CD4-positive, alpha-beta T cell treated with Interferon alpha-2 for 1 hour (primary cell): ENCODE data around the gene ZNF644.
A peak's percentile ranks its signal among the peaks of the same experiment; 100 is the strongest.

Source experiments
- DNase-seq, 2 donors: peaks; one replicate each; pipeline ENCODE4 v3.0.0-alpha.2; 2020 to 2022

Gene ZNF644

GRCh38 chr1:91020967-91021685, 709 bp downstream of the ZNF644 start:
- DNase-seq, result peak; percentile 75 to 84

GRCh38 chr1:91020486-91020885, 1.3 kb downstream of the ZNF644 start:
- DNase-seq, result no peak

DNA sequence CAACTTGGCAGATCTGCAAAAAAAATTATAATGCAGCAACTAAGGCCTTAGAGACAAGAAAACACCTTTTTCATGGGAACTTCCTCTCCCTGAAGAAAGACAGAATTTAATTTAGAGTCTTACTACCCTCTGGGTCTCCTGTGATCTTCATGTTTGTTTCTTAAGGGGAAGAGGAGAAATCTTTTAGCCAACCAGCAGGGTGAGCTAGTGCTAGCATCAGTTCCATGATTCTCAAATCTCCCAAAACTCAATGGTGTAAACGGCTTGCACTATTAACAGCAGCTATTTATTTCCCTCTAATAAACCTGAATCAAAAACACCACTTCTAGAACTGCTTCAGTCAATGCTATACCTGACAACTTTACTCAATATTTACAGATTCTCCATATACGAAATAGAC, 3.8 kb downstream of the ZNF644 start:
- DNase-seq, result peak in 1 of 2 donors; percentile 47

DNA sequence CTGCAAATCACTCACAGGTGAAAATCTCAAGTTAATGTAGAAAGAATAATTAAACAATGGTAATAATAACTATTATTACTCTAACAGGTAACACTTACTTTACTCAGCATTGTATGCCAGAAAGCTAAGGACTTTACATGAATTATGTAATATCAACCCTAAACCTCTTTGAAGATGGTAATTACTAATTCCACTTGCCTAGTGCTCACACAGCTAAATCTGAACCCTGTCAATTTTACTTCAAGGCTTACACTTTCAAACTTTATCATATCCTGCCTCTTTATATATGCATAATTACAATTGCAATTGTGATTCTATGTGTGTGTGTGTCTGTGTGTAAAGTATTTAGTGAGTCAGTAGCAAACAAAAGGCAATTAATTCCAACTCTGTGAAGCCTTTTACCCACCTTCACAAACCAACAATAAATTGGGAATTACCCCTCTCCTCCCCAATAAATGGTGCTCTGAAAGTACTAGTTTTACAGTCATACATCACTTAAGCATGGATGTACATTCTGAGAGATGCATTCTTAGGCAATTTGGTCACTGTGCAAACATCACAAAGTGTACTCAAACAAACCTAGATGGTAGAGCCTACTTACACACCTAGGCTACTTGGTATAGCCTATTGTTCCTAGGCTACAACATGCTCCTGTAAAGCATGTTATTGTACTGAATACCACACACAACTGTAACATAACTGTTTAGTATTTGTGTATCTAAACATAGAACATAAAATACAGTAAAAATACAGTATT, 5.9 kb downstream of the ZNF644 start:
- no peak for DNase-seq

- no peak for DNase-seq
Observed at GRCh38 chr1:91015358-91015780, 6.5 kb downstream of the ZNF644 start.

GRCh38 chr1:91014475-91014874, 7.4 kb downstream of the ZNF644 start:
- no peak for DNase-seq

- DNase-seq, result no peak
Observed at GRCh38 chr1:91013302-91013701, 8.5 kb downstream of the ZNF644 start.

DNA sequence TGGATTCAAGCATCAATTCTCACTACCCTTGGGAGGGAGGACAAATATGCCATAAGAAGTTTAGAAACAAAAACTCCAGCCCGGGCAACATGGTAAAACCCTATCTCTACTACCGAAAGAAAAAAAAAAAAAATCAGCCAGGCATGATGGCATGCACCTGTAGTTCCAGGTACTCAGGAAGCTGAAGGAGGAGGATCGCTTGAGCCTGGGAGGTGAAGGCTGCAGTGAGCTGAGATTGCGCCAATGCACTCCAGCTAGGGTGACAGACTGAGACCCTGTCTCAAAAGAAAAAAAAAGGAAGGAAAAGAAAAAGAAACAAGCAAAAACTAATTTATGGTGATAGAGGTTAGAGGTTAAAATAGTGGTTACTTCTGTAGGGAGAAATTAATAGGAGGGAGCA, 9.6 kb downstream of the ZNF644 start:
- DNase-seq, result no peak

DNA sequence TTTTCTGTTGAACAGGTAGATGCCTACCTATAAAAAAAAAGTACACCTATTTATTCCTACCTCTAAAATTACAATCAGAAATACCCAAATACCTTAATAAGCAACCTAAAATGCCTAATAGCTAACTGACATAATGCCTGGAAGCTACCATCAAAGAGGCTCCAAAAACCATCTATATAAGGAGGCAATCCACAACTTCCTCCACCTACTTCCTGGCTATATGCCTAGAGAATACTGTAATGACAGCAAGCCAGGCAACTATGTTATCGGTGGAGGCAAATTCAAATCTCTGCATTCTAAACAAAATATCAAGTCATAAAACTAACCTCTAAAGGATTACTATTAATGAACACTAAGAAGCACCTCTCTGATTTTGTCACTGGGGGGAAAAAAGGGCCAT, 10.1 kb downstream of the ZNF644 start:
- no peak for DNase-seq

- no peak for DNase-seq
Observed at GRCh38 chr1:91007827-91008226, 14.0 kb downstream of the ZNF644 start.

- DNase-seq, result no peak
Observed at GRCh38 chr1:91007092-91007491, 14.7 kb downstream of the ZNF644 start.

GRCh38 chr1:91006113-91006908, 15.5 kb downstream of the ZNF644 start:
- no peak for DNase-seq

- no peak for DNase-seq
Observed at GRCh38 chr1:91005285-91005684, 16.6 kb downstream of the ZNF644 start.

DNA sequence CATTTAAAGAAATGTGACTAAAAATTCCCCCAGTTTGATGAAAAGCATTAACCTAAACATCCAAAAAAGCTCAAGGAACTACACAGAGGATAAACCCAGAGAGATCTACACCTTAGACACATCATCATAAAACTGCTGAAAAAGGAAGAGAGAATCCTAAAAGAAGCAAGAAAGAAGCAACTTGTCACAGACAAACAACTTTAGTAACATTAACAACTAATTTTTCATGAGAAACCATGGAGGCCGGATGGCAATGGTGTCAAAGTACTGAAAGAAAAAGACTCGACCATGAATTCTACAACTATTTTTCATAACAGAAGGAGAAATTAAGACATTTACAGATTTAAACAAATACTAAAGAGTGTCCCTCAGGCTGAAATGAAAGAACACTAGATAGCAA, 17.7 kb downstream of the ZNF644 start:
- no peak for DNase-seq

DNA sequence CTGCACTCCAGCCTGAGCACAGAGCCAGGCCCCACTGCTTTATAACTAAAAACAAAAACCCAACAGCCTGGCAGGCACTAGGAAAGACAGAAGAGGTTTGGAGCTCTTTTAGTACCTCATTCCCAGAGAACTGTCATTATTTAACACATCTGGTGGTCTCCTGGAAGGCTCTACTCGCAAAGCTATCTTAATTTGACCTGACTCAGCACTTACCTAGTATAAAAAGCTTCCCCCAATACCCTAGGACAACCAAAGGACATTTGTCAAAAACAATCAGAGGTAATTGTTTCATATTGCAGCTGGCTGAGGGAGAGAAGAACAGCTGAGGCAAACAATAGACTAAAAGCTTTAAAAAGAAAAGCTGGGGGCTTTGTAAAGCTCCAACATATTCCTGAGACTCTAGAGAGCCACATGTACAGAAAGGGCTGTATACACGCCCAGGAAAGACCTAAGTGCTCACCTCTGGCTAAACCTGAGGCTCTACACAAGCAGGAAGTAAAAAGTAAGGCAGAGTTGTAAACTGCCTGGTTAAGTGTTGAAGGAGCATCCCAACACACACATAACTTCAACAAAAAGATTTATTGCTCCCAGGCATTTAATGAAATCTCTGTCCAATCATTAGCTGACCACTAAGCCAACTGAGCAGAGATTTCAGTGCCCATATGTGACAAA, 25.0 kb downstream of the ZNF644 start:
- no peak for DNase-seq

DNA sequence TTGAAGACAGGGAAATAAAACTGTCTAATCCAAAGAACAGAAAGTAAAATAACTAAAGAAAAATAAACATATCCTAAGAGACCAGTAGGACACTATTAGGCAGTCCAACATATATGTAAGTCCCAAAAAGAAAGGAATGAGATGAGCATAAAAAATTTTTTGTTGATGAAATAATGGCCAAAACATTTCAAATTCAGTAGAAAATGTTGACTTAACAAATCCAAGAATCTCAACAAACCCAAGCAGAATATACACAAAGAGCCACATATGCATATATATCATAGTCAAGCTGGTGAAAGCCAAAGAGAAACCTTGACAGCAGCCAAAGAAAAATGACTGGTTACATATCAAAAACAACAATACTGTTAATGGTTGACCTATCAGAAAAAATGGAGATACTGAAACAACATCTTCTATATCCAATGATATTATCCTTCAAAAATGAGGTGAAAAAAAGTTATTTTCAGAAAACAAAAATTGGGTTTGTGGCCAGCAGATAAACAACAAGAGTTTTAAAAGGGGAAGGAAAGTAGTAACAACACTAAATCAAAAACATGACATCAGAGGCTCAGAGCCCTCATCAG, 26.4 kb downstream of the ZNF644 start:
- no peak for DNase-seq

- no peak for DNase-seq
Observed at GRCh38 chr1:90994461-90994860, 27.4 kb downstream of the ZNF644 start.

DNA sequence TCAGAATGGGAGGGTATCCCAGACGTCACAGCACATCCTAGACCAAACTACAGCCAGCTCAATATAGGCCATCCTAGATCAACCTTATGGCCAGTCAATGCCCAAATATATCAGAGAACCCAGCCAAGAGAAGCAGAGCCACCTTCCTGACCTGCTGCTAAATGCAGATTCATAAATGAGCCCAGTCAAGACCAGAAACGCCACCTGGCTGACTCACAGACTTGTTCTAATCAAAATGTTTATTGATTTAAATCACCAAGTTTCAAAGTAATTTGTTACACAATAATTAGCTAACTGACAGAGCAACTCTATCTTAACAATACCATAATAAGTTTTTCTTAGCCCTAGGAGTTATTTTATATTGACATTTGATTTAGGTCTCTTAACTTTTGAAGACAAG, 28.6 kb downstream of the ZNF644 start:
- DNase-seq, result no peak

- no peak for DNase-seq
Observed at GRCh38 chr1:90990779-90991178, 31.1 kb downstream of the ZNF644 start.

- no peak for DNase-seq
Observed at GRCh38 chr1:90989990-90990389, 31.8 kb downstream of the ZNF644 start.

GRCh38 chr1:90989302-90989701, 32.5 kb downstream of the ZNF644 start:
- DNase-seq, result no peak

GRCh38 chr1:90987841-90988240, 34.0 kb downstream of the ZNF644 start:
- no peak for DNase-seq

DNA sequence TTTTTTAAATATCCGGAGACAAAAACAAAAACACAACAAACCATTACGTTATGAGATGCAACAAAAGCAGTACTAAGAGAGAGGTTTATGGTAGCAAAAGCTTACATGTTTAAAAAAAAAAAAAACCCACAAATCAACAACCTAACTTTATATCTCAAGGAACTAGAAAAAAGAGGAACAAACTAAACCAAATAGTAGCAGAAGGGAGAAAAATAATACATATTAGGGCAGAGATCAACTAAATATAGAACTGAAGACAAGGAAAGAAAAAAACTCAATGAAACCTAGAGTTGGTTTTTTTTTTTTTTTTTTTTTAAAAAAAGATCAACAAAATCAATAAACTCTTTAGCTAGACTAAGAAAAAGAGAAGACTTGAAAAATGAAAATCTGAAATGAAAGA, 34.9 kb downstream of the ZNF644 start:
- no peak for DNase-seq
